ENCODE results near the gene NEK4.
A peak's percentile ranks its signal among the peaks of the same experiment; 100 is the strongest.

The NEK4 gene

DNA sequence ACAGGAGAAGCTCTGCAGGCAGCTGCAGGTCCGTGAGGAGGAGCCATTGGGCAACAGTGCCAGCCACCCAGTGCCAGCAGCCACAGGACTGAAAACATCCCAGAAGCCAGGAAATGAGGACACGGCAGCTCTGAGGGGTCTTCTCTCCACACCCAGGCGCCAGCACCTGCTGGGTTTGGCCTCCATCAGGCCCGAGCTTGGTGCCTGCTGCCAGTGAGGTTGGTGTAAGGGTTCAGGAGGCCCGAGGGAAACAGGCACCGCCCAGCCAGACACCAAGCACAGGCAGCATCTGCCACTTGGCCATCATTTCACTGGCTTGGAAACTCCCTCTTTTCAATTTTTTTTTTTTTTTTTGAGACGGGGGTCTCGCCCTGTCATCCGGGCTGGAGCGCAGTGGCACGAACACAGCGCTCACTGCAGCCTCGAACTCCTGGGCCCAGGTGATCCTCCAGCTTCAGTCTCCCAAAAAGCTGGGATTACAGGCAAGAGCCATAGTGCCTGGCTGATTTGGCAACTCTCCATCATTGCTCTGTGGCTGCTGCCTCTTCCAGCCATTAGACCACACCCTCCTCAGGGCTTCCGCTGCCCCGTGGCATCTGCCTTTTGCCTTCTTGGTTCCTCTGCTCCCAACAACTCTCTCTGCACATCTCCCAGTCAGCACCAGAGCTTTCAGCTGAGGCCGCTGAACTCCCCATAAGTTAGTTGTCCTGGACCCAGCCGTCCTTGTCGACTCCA is 22.4 kb upstream of the NEK4 start:
- DNase-seq, result no peak

- no peak for DNase-seq
These were observed 21.7 kb upstream of the NEK4 start for GRCh38 chr3:52792413-52792812.

GRCh38 chr3:52791928-52792327 is 21.2 kb upstream of the NEK4 start:
- no peak for DNase-seq

GRCh38 chr3:52791366-52791765 is 20.6 kb upstream of the NEK4 start:
- peak; percentile 91 for DNase-seq

DNA sequence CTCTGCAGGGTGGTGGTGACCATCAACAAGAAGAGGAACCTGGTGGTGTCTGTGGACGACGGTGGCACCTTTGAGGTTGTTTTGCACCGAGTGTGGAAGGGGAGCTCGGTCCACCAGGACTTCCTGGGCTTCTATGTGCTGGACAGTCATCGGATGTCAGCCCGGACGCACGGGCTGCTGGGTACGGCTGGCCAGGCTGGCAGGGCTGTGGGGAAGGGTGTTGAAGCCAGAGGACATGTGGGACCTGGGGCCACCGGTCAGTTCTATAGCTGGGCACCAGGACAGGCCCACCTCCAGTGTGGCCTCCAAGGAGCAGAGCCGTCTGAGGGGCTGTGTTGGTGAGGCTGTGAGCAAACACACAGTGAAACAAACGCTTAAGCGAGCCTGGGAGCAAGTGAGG is 20.0 kb upstream of the NEK4 start:
- no peak for DNase-seq

GRCh38 chr3:52790337-52790736 is 19.6 kb upstream of the NEK4 start:
- no peak for DNase-seq

DNA sequence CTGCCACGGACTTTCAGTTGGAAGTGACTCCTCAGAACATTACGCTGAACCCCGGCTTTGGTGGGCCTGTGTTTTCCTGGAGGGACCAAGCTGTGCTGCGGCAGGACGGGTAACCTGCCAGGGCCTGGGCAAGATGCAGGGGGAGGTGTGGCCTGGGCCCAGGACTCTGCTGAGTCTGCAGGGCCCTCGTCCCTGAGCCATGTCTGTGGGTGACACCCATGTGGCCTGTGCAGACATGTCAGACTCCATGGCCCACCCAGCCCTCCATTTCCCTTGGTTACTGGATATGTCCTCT is 19.0 kb upstream of the NEK4 start:
- no peak for DNase-seq

DNA sequence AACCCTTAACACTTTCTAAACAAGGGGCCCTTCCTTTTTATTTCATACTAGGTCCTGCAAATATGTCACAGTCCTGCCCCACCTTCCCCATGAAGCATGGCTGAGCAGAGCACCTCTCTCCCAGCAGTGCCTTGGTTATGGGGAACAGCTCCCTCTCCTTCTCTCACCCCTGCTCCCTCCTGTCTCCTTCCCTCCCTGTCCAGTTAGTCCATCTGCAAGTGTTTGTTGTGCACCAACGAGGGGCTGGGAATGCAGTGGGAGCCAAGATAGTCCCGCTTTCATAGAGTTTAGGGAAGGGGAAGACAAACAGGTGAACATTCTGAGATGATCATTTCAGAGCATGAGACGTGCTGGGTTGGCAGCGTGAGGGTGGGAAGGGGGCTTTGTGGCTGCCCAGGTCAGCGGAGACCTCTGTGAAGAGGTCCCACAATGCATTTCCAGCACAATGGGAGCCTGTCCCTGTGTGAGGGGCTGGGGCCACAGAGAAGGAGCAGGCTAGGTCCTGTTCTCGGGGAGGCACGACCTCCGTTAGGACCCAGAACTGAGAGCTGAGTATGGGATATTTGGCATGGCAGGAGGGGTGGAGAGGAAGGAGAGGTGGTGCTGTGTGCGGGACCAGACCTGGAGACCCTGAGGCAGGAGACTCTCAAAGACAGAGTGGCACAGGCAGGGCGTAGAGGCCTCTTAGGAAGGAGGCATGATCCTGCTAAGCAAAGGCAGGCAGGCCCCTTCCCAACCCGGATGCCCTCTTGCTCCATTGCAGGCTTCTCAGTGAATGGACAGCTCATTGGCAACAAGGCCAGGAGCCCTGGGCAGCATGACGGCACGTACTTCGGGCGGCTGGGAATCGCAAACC is 18.4 kb upstream of the NEK4 start:
- DNase-seq, result no peak

GRCh38 chr3:52787672-52788625 is 17.2 kb upstream of the NEK4 start:
- peak; percentile 59 for DNase-seq

GRCh38 chr3:52787246-52787645 is 16.5 kb upstream of the NEK4 start:
- DNase-seq, result no peak

GRCh38 chr3:52786330-52787215 is 15.8 kb upstream of the NEK4 start:
- DNase-seq, result no peak

DNA sequence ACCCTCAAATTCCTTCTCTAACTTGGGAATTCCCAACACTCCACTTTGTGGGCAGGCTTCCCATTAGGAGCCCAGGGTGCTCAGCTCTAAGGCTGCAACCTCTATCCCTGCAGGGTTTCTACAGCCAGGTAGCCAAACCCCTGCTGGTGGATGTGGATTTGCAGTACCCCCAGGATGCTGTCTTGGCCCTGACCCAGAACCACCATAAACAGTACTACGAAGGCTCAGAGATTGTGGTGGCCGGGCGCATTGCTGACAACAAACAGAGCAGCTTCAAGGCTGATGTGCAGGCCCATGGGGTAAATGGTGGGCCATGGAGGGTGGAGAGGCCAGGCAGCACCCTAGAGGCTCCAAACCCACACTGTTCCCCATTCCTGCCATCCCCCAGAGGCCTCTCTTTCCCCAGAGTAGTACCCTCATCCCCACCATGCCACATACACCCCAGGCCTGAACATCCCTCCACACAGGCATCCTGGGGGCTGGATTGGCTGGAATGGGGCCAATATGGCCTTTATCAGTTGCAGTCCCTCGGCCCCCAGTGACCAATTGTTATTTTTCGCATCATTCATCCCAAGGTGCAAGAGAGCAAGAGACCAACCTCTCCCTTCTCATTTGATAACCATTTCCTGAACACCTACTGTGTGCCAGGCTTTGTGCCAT is 14.3 kb upstream of the NEK4 start:
- no peak for DNase-seq

DNA sequence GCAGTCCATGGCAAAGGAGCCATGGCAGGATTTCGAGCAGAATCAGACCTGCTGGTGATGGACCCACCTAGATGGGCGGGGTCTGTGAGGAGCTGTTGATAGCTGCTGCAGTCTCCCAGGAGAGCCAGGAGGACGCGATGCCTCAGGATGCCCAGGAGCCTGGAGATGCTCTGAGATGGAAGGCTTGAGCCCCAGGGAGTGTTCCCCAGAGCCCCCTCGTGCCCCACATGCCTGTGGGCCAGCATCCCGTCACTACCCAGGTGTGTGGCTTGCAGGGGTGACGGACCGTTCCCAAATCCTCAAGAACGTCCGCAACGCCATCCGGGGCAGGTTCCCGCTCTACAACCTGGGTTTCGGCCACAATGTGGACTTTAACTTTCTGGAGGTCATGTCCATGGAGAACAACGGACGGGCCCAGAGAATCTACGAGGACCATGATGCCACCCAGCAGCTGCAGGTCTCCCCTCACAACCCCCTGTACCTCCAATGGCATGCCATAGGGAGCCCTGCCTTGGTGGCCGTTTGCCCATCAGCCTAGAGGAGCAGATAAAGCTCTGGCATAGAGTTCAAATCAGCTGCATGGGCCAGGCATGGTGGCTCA is 13.4 kb upstream of the NEK4 start:
- DNase-seq, result no peak

- DNase-seq, result no peak
These were observed 12.4 kb upstream of the NEK4 start for GRCh38 chr3:52783211-52783555.

DNA sequence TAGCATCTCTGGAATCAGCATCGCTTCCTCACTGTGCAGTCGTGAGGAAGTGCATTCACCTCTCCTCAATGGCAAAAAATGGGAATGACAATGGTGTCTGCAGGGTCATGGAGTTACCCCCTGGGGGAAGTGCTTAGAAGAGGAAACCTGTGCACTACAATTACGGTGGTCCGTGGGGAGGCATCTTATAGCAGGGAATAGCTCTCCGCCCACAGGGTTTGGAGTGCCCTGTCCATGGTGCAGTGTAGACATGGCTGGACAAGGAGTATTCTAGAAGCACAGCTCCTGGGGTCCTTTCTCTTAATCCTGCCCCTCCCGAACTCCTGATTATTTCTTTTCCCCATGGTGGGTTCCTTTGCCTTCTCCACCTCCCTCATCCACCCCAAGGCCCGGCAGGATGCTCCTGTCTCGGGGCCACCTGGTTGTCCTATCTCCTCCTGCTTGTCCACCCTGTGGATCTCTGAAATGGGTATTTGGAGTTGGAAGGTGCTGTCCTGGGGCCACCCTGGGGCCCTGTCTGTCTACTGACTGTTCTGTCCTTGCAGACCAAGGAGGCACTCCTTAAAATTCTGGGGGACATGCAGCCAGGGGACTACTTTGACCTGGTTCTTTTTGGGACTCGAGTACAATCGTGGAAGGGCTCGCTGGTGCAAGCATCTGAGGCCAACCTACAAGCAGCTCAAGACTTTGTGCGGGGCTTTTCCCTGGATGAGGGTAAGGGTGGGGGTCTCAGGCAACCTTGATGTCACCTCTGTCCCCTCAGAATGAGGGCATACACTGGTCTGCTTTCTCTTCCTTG is 11.9 kb upstream of the NEK4 start:
- DNase-seq, result no peak

- DNase-seq, result no peak
These were observed 11.0 kb upstream of the NEK4 start for GRCh38 chr3:52781741-52782140.

DNA sequence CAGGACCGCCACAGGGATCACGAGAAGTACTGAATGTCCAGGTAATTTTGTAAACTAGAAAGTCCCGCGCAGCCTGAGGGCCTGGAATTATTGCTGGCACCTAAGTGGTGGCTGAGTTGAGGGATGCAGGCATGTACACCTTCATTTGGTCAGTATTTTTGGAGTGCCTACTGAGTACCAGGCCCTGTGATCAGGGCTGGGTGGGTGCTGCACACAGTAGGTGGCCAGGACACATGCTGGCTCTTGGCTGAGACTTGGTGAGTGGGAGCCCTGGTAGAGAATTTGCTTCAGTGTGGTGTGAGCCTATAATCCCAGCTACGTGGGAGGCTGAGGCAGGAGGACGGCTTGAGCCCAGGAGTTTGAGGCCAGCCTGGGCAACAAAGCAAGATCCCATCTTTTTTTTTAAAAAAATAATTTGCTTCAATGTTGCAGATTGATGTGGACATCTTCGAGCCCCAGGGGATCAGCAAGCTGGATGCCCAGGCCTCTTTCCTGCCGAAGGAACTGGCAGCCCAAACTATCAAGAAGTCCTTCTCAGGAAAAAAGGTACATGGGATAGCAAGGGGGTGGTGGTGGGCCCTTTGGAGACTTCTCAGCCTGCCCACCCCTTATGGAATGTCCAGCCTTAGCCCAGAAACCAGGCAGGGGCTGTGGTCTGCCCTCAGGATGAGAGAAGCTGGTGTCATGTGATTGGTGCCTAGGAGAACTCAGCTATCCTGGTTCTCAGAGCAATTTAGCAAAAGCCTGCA is 9.3 kb upstream of the NEK4 start:
- no peak for DNase-seq

- DNase-seq, result no peak
These were observed 8.5 kb upstream of the NEK4 start for GRCh38 chr3:52779011-52779836.
